Endodermal cell (in vitro differentiated cells): Measurements from ENCODE around the gene NDUFB1. TPM values are rescaled to one million over a fixed set of nuclear protein-coding genes. Genes with fewer than 3 reads are reported as not detected.

Experiments
- DNase-seq: peaks from one replicate; pipeline ENCODE4 v3.0.0-alpha.2; 2017
- H3K27ac ChIP-seq: 2 replicates; pipeline ENCODE4 v1.5.1; 2013; ENCODE audit warnings: mild to moderate bottlenecking, low read depth, low read length, moderate library complexity
- H3K27me3 ChIP-seq: 2 replicates; pipeline ENCODE4 v1.6.1; 2013; ENCODE audit warnings: mild to moderate bottlenecking, low read length, moderate library complexity; ENCODE audit not compliant: insufficient read depth, control insufficient read depth, poor library complexity, severe bottlenecking
- H3K36me3 ChIP-seq: 2 replicates; pipeline ENCODE4 v1.7.0; 2013; ENCODE audit warnings: mild to moderate bottlenecking, low read length, moderate library complexity; ENCODE audit not compliant: control insufficient read depth, insufficient read depth
- H3K4me1 ChIP-seq: one replicate; pipeline ENCODE4 v1.7.0; 2013; ENCODE audit warnings: low read length; ENCODE audit not compliant: control insufficient read depth, insufficient read depth
- H3K4me3 ChIP-seq: 2 replicates; pipeline ENCODE4 v1.5.1; 2013; ENCODE audit warnings: mild to moderate bottlenecking, low read length, moderate library complexity
- H3K9ac ChIP-seq: 2 replicates; pipeline ENCODE4 v1.6.1; 2013; ENCODE audit warnings: mild to moderate bottlenecking, low read length, moderate library complexity; ENCODE audit not compliant: poor library complexity, severe bottlenecking; ENCODE audit errors: extremely low read depth
- H3K9me3 ChIP-seq: 2 replicates; pipeline ENCODE4 v1.6.1; 2013; ENCODE audit warnings: mild to moderate bottlenecking, low read length, moderate library complexity; ENCODE audit not compliant: control insufficient read depth
- H3K27ac Mint-ChIP-seq: 2 replicates; pipeline ENCODE4 v1.8.0; 2020; ENCODE audit warnings: mixed read lengths
- H3K27me3 Mint-ChIP-seq: 2 replicates; pipeline ENCODE4 v1.8.0; 2021; ENCODE audit warnings: mild to moderate bottlenecking, mixed read lengths; ENCODE audit not compliant: insufficient read depth
- H3K36me3 Mint-ChIP-seq: 2 replicates; pipeline ENCODE4 v1.8.0; 2020; ENCODE audit warnings: low read depth, mixed read lengths
- H3K4me1 Mint-ChIP-seq: 2 replicates; pipeline ENCODE4 v1.8.0; 2020; ENCODE audit warnings: mixed read lengths
- H3K4me3 Mint-ChIP-seq: 2 replicates; pipeline ENCODE4 v1.8.0; 2020; ENCODE audit warnings: mild to moderate bottlenecking, moderate library complexity, mixed read lengths
- H3K9me3 Mint-ChIP-seq: 2 replicates; pipeline ENCODE4 v1.8.0; 2020; ENCODE audit warnings: mild to moderate bottlenecking, mixed read lengths
- WGBS, 2 experiments: methylation state at CpG; one replicate each; pipeline versions ENCODE4 v1.1.5 to v1.1.7; 2013; ENCODE audit warnings: missing lambda C conversion rate in 2 of 2, mixed read lengths in 1 of 2; ENCODE audit not compliant: insufficient coverage in 1 of 2, insufficient read length in 1 of 2; 5-methylcytosine and 5-hydroxymethylcytosine counted together
- total RNA-seq, 2 donors: library from RNA; stranded (reverse); fragmentation: NEBNext Ultra II Directional in 1 of 2; extraction: Animal tissue kit (Norgen Biotek cat#: 25700) in 1 of 2; gene quantifications; 2 replicates in 1 of 2; 3 replicates in 1 of 2; pipeline ENCODE4 v1.2.1, GENCODE V29; 2021
- TF ChIP-seq, protein P1 (sequence below): fragments of 200-600 bp; sonication (generic); conservative IDR thresholded peaks from 2 replicates; pipeline ENCODE4 v1.5.0; 2021; ENCODE audit warnings: antibody characterized with exemption, mild to moderate bottlenecking

NDUFB1 gene
- total RNA-seq, 2 donors from 2014 or later = 122 to 155 TPM

DNA sequence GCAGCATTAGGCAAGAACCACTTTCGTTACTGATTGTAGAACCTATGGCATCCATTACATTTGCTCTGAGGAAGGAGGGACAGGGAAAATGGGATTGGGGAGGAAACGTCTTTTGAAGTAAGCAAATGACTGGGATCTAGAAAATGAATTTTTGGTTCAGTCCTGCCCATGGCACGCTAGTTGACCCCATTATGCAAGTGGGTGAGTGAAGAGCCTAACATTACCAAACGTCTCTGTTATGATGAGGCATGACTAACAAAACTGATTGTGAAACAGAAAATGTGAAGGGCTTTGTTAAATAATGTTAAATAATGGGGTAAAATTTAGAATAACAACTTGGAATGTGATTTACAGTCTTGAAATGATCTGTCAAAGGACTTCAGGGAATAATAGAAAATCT, 39.1 kb upstream of the NDUFB1 start:
- Histone ChIP-seq H3K4me1 (no peaks in the 10 kb centered on the region), H3K4me3 (no peak overlapping the region), H3K27ac (no peak overlapping the region), H3K27me3 (no peaks in the 10 kb centered on the region), H3K9ac (no peak overlapping the region), H3K9me3 (peaks cover 24% of the 10 kb centered on the region), H3K36me3 (peaks cover 96% of the 10 kb centered on the region)
- DNase-seq = no peak
- H3K36me3 Mint-ChIP-seq = peaks cover 86% of the 10 kb centered on the region
- H3K4me1 Mint-ChIP-seq = no peaks in the 10 kb centered on the region
- WGBS, 2 experiments = 43 to 48% methylated on average over 4 of the region's 4 CpGs
- TF ChIP-seq, protein P1, sequence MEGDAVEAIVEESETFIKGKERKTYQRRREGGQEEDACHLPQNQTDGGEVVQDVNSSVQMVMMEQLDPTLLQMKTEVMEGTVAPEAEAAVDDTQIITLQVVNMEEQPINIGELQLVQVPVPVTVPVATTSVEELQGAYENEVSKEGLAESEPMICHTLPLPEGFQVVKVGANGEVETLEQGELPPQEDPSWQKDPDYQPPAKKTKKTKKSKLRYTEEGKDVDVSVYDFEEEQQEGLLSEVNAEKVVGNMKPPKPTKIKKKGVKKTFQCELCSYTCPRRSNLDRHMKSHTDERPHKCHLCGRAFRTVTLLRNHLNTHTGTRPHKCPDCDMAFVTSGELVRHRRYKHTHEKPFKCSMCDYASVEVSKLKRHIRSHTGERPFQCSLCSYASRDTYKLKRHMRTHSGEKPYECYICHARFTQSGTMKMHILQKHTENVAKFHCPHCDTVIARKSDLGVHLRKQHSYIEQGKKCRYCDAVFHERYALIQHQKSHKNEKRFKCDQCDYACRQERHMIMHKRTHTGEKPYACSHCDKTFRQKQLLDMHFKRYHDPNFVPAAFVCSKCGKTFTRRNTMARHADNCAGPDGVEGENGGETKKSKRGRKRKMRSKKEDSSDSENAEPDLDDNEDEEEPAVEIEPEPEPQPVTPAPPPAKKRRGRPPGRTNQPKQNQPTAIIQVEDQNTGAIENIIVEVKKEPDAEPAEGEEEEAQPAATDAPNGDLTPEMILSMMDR = no peak
- peaks cover 23% of the 10 kb centered on the region for H3K9me3 Mint-ChIP-seq
- no peak overlapping the region for H3K4me3 Mint-ChIP-seq
- no peak overlapping the region for H3K27ac Mint-ChIP-seq
- H3K27me3 Mint-ChIP-seq = no peaks in the 10 kb centered on the region

DNA sequence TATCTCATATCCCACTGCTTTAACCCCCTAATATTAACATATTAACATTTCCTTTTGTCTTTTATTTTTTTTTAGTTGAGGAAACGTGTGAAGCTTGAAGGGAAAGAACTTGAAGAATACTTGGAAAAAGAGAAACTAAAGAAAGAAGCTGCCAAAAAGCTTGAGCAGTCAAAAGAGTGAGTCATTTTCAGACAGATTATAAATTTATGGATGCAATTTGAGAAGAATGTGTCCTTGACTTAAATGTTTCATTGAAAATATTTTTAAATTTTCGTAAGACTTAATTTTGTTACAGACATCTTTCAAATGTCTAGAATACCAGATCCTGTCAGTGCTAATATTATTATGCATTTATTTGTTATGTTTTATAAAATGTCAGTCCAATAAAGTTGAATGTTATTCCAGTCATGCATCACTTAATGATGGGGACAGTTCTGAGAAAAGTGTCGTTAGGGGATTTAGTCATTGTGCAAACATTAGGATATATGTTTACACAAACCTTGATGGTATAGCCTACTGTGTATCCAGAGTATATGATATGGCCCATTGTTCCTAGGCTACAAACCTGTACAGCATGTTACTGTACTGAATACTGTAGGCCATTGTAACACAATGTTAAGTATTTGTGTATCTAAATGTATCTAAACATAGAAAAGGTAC, 32.9 kb upstream of the NDUFB1 start:
- Histone ChIP-seq H3K4me3 (no peak overlapping the region), H3K27ac (no peak overlapping the region), H3K36me3 (peaks cover 73% of the 10 kb centered on the region), H3K9ac (no peak overlapping the region), H3K4me1 (no peaks in the 10 kb centered on the region), H3K9me3 (peaks cover 10% of the 10 kb centered on the region), H3K27me3 (no peaks in the 10 kb centered on the region)
- TF ChIP-seq, protein P1 = no peak
- Mint-ChIP-seq H3K4me3 (no peak overlapping the region), H3K4me1 (no peaks in the 10 kb centered on the region), H3K27me3 (no peaks in the 10 kb centered on the region), H3K9me3 (no peaks in the 10 kb centered on the region), H3K36me3 (peaks cover 67% of the 10 kb centered on the region), H3K27ac (no peak overlapping the region)
- WGBS, 2 experiments = 81 to 94% methylated on average over 2 of the region's 3 CpGs
- DNase-seq = no peak

DNA sequence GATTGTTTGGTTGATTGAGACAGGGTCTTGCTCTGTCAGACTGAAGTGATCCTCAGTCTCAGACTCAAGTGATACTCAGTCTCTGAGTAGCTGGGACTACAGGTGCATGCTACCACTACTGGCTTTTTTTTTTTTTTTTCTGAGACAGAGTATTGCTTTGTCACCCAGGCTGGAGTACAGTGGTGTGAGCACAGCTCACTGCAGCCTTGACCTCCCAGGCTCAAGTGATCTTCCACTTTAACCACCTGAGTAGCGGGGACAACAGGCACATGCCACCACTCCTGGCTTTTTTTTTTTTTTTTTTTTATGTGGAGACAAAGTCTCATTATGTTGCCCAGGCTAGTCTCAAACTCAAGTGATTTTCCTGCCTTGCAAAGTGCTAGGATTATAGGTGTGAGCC, 32.1 kb upstream of the NDUFB1 start:
- WGBS, 2 experiments = 100% methylated on average over 1 of the region's 1 CpG; no CpG with 5 or more reads in 1 of the 2 experiments
- Mint-ChIP-seq H3K27ac (no peak overlapping the region), H3K4me1 (no peaks in the 10 kb centered on the region), H3K4me3 (no peak overlapping the region), H3K9me3 (no peaks in the 10 kb centered on the region), H3K36me3 (peaks cover 64% of the 10 kb centered on the region), H3K27me3 (no peaks in the 10 kb centered on the region)
- H3K27me3 ChIP-seq = no peaks in the 10 kb centered on the region
- TF ChIP-seq, protein P1 = no peak
- no peak overlapping the region for H3K4me3 ChIP-seq
- H3K9ac ChIP-seq = no peak overlapping the region
- peaks cover 73% of the 10 kb centered on the region for H3K36me3 ChIP-seq
- DNase-seq = no peak
- peaks cover 10% of the 10 kb centered on the region for H3K9me3 ChIP-seq
- H3K27ac ChIP-seq = no peak overlapping the region
- no peaks in the 10 kb centered on the region for H3K4me1 ChIP-seq
